Suppressor macrophage (primary cell): ENCODE measurements around the gene LMO3.

Experiments used
- DNase-seq, 4 experiments: peaks; one replicate each; pipeline ENCODE4 v3.0.0-alpha.2; 2020 to 2022

LMO3 gene

GRCh38 chr12:16599081-16599480 is 6.9 kb downstream of the LMO3 start:
- DNase-seq: no peak

GRCh38 chr12:16594797-16595196 is 11.2 kb downstream of the LMO3 start:
- DNase-seq: no peak

GRCh38 chr12:16593546-16593945 is 12.4 kb downstream of the LMO3 start:
- no peak for DNase-seq

- DNase-seq: no peak
These were observed 15.3 kb downstream of the LMO3 start for GRCh38 chr12:16590645-16591044.

GRCh38 chr12:16588812-16589211 is 17.1 kb downstream of the LMO3 start:
- DNase-seq: no peak

- DNase-seq: no peak
These were observed 18.4 kb downstream of the LMO3 start for GRCh38 chr12:16587514-16587913.

- DNase-seq: no peak
These were observed 18.9 kb downstream of the LMO3 start for GRCh38 chr12:16587110-16587453.

- DNase-seq: no peak
These were observed 19.4 kb downstream of the LMO3 start for GRCh38 chr12:16586350-16587109.

GRCh38 chr12:16585781-16586180 is 20.2 kb downstream of the LMO3 start:
- no peak for DNase-seq

- no peak for DNase-seq
These were observed 21.8 kb downstream of the LMO3 start for GRCh38 chr12:16583969-16584745.

- no peak for DNase-seq
These were observed 24.5 kb downstream of the LMO3 start for GRCh38 chr12:16581416-16581815.

- no peak for DNase-seq
These were observed 26.9 kb downstream of the LMO3 start for GRCh38 chr12:16579041-16579440.

- peak; percentile 35 to 60 (median 54) for DNase-seq
These were observed 32.4 kb downstream of the LMO3 start for GRCh38 chr12:16573398-16574077.

GRCh38 chr12:16568873-16569272 is 37.1 kb downstream of the LMO3 start:
- DNase-seq: no peak

GRCh38 chr12:16564675-16565074 is 41.3 kb downstream of the LMO3 start:
- DNase-seq: no peak

- no peak for DNase-seq
These were observed 42.5 kb downstream of the LMO3 start for GRCh38 chr12:16563504-16563903.

GRCh38 chr12:16562921-16563320 is 43.0 kb downstream of the LMO3 start:
- no peak for DNase-seq

GRCh38 chr12:16562435-16562834 is 43.5 kb downstream of the LMO3 start:
- no peak for DNase-seq

GRCh38 chr12:16560273-16560672 is 45.7 kb downstream of the LMO3 start:
- no peak for DNase-seq

GRCh38 chr12:16555630-16556029 is 50.3 kb downstream of the LMO3 start:
- no peak for DNase-seq

GRCh38 chr12:16553457-16553856 is 52.5 kb downstream of the LMO3 start:
- no peak for DNase-seq

GRCh38 chr12:16552301-16552700 is 53.7 kb downstream of the LMO3 start:
- no peak for DNase-seq

- no peak for DNase-seq
These were observed 60.1 kb downstream of the LMO3 start for GRCh38 chr12:16545836-16546235.

GRCh38 chr12:16542586-16542985 is 63.4 kb downstream of the LMO3 start:
- no peak for DNase-seq
